ENCODE results near the gene DAZAP1. TPM values are rescaled to one million over a fixed set of nuclear protein-coding genes. Genes with fewer than 3 reads are reported as not detected.

The DAZAP1 gene
- total RNA-seq, 1 experiment from 2014 or later: 165 TPM

- DNase-seq: no peak
- ChIA-PET CTCF (no interaction called here), POLR2A (no interaction called here)
- Histone ChIP-seq H3K36me3 (ENCODE audit: control insufficient read depth, insufficient read depth, low read length) (no peaks in the 10 kb centered on the region; the same call in none of the 2 replicates), H3K4me3 (ENCODE audit: low read depth, low read length) (no peak overlapping the region), H3K9me3 (no peaks in the 10 kb centered on the region), H3K27me3 (replicated peaks; ENCODE audit: control insufficient read depth, insufficient read depth, low read length) (no peaks in the 10 kb centered on the region), H3K4me1 (peaks cover 26% of the 10 kb centered on the region)
- BruUV-seq (replicated peaks): no TSS peak
- Mint-ChIP-seq H3K4me1 (ENCODE audit: low read depth, unreplicated experiment) (peaks cover 24% of the 10 kb centered on the region), H3K27ac (ENCODE audit: unreplicated experiment) (no peak overlapping the region), H3K36me3 (ENCODE audit: insufficient read depth, unreplicated experiment) (peaks cover 85% of the 10 kb centered on the region), H3K4me3 (ENCODE audit: unreplicated experiment) (peak overlapping the region; percentile 59), H3K9me3 (ENCODE audit: unreplicated experiment) (no peaks in the 10 kb centered on the region), H3K27me3 (ENCODE audit: insufficient read depth, unreplicated experiment) (no peaks in the 10 kb centered on the region)
- TF ChIP-seq CTCF (IDR thresholded peaks at IDR 0.05; ENCODE audit: insufficient read depth in 1 of 2, low read depth in 1 of 2, low read length in 1 of 2, severe bottlenecking in 1 of 2, unreplicated experiment in 1 of 2): no peak
- intact Hi-C loops (cut with micrococcal nuclease; ENCODE audit: unreplicated experiment): no loop called here
Measured at GRCh38 chr19:1425102-1425837, 17.9 kb downstream of the DAZAP1 start.

GRCh38 chr19:1425902-1426301, 18.5 kb downstream of the DAZAP1 start:
- Mint-ChIP-seq H3K4me3 (ENCODE audit: unreplicated experiment) (no peak overlapping the region), H3K36me3 (ENCODE audit: insufficient read depth, unreplicated experiment) (peaks cover 85% of the 10 kb centered on the region), H3K4me1 (ENCODE audit: low read depth, unreplicated experiment) (peaks cover 24% of the 10 kb centered on the region), H3K9me3 (ENCODE audit: unreplicated experiment) (no peaks in the 10 kb centered on the region), H3K27ac (ENCODE audit: unreplicated experiment) (no peak overlapping the region), H3K27me3 (ENCODE audit: insufficient read depth, unreplicated experiment) (no peaks in the 10 kb centered on the region)
- Histone ChIP-seq H3K36me3 (ENCODE audit: control insufficient read depth, insufficient read depth, low read length) (no peaks in the 10 kb centered on the region; the same call in none of the 2 replicates), H3K27me3 (replicated peaks; ENCODE audit: control insufficient read depth, insufficient read depth, low read length) (no peaks in the 10 kb centered on the region), H3K4me3 (ENCODE audit: low read depth, low read length) (no peak overlapping the region), H3K9me3 (no peaks in the 10 kb centered on the region), H3K4me1 (peaks cover 26% of the 10 kb centered on the region)
- POLR2A ChIA-PET: no interaction called here
- no peak for TF ChIP-seq CTCF (IDR thresholded peaks at IDR 0.05; ENCODE audit: insufficient read depth in 1 of 2, low read depth in 1 of 2, low read length in 1 of 2, severe bottlenecking in 1 of 2, unreplicated experiment in 1 of 2)
- intact Hi-C loops (cut with micrococcal nuclease; ENCODE audit: unreplicated experiment): no loop called here
- CTCF ChIA-PET: no interaction called here
- DNase-seq: no peak
- BruUV-seq (replicated peaks): no TSS peak

- peaks cover 24% of the 10 kb centered on the region for H3K4me1 Mint-ChIP-seq (ENCODE audit: low read depth, unreplicated experiment)
- POLR2A ChIA-PET: no interaction called here
- Histone ChIP-seq H3K9me3 (no peaks in the 10 kb centered on the region), H3K27me3 (replicated peaks; ENCODE audit: control insufficient read depth, insufficient read depth, low read length) (no peaks in the 10 kb centered on the region), H3K36me3 (ENCODE audit: control insufficient read depth, insufficient read depth, low read length) (no peaks in the 10 kb centered on the region; the same call in none of the 2 replicates), H3K4me1 (peaks cover 26% of the 10 kb centered on the region), H3K4me3 (ENCODE audit: low read depth, low read length) (no peak overlapping the region)
- H3K27me3 Mint-ChIP-seq (ENCODE audit: insufficient read depth, unreplicated experiment): no peaks in the 10 kb centered on the region
- H3K4me3 Mint-ChIP-seq (ENCODE audit: unreplicated experiment): no peak overlapping the region
- H3K9me3 Mint-ChIP-seq (ENCODE audit: unreplicated experiment): no peaks in the 10 kb centered on the region
- no peak for TF ChIP-seq CTCF (IDR thresholded peaks at IDR 0.05; ENCODE audit: insufficient read depth in 1 of 2, low read depth in 1 of 2, low read length in 1 of 2, severe bottlenecking in 1 of 2, unreplicated experiment in 1 of 2)
- H3K27ac Mint-ChIP-seq (ENCODE audit: unreplicated experiment): no peak overlapping the region
- no peak for DNase-seq
- CTCF ChIA-PET: no interaction called here
- H3K36me3 Mint-ChIP-seq (ENCODE audit: insufficient read depth, unreplicated experiment): peaks cover 89% of the 10 kb centered on the region
- BruUV-seq (replicated peaks): no TSS peak
- intact Hi-C loops (cut with micrococcal nuclease; ENCODE audit: unreplicated experiment): no loop called here
Measured at GRCh38 chr19:1426736-1427135, 19.4 kb downstream of the DAZAP1 start.

Measured in Caco-2 (cell line).